HG03521 (cell line): ENCODE results near the gene ATF3.
A peak's percentile ranks its signal among the peaks of the same experiment; 100 is the strongest.
"Not testable (repeated sequence)": the region's sequence is repeated elsewhere in the genome, so short reads cannot be mapped to it uniquely, and the experiment has no call there.

Source experiments
- ATAC-seq: cut with Tn5 transposase; IDR thresholded peaks from one replicate; pipeline ENCODE4 v1.9.1; 2021; ENCODE audit warnings: mild to moderate bottlenecking, moderate library complexity; ENCODE audit not compliant: unreplicated experiment

Gene ATF3

GRCh38 chr1:212625781-212626450, 17.4 kb downstream of the ATF3 start:
- no peak for ATAC-seq

GRCh38 chr1:212628046-212628445, 19.5 kb downstream of the ATF3 start:
- no peak for ATAC-seq

GRCh38 chr1:212628813-212629415, 20.4 kb downstream of the ATF3 start:
- ATAC-seq, result no peak

GRCh38 chr1:212629450-212630157, 21.0 kb downstream of the ATF3 start:
- no peak for ATAC-seq

DNA sequence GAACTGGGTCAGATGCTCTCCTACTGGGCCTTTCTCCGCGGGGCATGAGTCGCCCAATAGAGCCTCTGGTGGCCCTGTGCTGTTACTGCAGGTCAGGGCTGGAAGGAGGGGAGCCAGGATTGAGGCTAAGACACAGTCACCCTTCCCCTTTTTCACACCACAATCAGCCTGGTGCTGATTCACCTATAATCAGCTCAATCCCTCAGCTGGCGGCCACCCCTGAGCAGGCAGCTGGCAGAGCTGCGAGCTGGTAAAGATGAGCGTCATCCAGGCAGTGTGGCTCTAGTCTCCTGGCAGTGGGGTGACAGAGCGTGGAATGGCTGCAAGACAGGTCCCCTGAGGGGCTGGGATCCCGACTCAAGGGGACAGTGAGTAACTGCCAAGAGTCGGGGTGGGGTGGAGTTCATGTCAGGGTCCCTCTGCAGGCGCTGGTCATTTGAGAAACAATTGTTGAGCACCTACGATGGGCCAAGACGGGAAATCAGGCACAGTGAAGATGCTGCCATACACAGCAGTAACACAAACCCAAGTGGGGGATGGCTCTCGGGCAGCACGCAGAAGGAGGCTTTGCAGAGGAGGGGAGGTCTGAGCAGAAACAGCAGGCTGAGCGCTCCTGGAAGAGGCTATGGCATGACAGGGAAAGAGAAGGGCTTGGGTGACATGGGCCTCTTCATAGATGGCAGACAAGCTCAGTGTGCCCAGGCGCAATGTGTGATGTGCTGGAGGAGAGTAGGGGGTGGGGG, 21.8 kb downstream of the ATF3 start:
- ATAC-seq, result peak; percentile 89

GRCh38 chr1:212633161-212633560, 24.6 kb downstream of the ATF3 start:
- no peak for ATAC-seq

GRCh38 chr1:212634252-212634651, 25.7 kb downstream of the ATF3 start:
- no peak for ATAC-seq

DNA sequence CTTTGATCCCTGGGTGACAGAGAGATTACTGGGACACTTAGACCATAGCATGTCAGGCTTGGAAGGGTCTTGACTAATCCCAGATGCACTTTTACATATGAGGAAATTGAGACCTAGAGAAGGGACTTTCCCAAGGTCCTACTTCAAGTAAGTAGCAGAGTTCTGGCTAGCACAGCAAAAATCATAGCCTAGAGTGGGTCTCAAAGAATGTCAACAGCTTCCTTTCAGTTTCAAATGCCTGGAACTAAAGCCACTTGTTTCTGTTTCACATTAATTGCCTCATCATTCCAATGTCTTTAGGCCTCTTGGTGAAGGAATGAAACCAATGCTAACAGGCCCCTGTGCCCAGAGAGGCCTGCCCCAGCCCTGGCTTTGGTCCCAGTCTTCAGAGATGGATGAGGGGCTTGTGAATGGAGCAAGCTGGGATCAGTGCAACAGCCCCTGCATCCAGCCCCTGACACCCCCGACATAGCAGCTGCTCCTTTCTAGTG, 26.6 kb downstream of the ATF3 start:
- ATAC-seq, result no peak

- no peak for ATAC-seq
Observed at GRCh38 chr1:212637902-212638301, 29.3 kb downstream of the ATF3 start.

DNA sequence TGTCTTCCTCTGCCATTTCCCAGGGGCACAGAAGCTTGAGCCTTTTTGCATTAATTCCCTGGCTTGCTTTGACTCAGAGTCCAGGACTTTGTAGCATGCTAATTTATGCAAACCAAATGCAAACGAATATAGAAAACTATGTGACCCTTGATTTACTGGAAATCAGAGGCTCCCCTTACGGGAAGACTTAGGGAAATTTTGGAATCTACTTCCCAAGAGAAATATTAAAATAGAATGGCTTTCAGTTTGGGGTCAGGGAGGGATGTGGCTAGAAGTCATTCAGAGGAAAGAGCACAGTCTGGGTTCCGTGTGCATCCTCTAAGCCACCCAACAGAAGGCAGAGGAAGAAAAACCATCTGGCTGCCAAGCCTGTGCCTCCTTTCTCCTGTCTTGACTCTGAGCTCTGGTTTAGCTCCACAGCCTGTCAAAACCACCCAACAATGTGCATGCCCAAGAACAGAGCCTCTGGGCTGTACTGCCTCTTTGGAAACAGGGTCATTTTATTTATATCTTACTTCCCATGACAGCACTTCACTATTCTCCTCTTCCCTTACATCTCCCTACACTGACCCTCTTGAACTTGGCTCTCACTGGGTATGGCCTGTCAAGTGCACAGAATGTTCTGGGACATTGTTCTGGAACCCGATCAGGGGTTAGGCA, 30.1 kb downstream of the ATF3 start:
- no peak for ATAC-seq

- not testable (repeated sequence) for ATAC-seq
Observed at GRCh38 chr1:212639524-212639923, 31.0 kb downstream of the ATF3 start.

- no peak for ATAC-seq
Observed at GRCh38 chr1:212640223-212640878, 31.8 kb downstream of the ATF3 start.

DNA sequence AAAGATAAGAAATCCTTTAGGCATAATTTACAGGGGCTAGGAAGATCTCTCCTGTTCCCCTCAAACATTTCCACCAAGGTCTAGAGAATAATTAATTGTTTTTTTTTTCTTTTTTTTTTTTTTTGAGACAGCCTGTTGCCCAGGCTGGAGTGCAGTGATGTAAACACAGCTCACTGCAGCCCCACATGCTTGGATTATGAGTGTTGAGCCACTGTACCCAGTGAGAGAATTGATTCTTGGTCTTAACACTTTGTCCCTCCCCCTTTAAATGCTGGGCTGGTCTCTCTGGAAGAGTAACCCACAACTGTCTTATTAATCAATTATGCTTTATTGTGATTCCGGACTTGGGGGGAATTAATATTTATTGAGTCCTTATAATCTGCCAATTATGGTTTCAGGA, 33.4 kb downstream of the ATF3 start:
- no peak for ATAC-seq

DNA sequence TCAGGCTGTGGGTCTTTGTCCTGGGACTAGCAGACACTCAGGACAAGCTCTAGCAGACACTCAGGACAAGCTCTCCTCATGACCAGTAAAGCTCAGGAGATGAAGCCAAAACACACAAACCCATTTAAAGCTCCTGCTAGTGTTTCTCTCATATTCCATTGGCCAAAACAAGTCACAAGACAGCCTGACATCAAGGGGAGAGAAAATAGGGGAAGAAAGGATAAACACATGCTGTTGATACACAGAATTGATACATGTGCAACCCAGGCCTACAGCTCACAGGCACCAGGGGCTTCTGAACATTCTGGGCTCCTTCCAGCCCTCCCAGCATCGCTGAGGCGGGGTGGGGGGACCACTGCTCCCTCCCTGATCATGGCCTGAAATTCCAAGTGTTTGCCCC, 35.3 kb downstream of the ATF3 start:
- ATAC-seq, result no peak

DNA sequence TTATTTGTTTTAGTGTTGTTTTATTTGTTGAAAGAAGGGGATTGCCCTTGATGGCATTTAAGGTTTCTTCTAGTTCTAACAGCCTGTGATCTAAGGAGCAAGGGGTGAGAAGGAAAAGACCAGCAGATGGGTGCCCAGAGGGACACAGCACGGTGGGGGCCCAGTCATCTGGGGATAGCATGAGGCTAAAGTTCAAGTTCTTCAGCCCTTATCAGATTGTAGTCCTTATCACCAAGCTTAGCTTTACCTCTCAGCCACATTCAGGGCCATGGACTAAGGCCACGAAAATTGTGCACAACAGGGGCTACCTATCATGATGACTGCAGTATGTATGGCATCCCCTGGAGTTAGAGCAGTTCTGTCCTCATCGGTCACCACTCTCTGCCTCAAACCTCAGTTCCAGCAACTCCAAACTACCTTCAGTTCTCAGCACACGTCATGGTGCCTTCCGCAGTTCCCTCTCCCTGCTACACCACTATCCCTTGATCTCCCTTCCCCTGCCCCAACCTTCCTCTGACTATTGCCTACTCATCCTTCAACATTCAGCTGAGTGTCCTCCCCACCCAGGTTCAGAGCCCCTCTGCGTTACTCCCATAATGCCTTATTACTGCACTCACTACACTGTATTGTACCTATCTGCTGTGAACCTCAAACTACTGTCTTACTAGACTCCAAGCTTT, 36.4 kb downstream of the ATF3 start:
- no peak for ATAC-seq

DNA sequence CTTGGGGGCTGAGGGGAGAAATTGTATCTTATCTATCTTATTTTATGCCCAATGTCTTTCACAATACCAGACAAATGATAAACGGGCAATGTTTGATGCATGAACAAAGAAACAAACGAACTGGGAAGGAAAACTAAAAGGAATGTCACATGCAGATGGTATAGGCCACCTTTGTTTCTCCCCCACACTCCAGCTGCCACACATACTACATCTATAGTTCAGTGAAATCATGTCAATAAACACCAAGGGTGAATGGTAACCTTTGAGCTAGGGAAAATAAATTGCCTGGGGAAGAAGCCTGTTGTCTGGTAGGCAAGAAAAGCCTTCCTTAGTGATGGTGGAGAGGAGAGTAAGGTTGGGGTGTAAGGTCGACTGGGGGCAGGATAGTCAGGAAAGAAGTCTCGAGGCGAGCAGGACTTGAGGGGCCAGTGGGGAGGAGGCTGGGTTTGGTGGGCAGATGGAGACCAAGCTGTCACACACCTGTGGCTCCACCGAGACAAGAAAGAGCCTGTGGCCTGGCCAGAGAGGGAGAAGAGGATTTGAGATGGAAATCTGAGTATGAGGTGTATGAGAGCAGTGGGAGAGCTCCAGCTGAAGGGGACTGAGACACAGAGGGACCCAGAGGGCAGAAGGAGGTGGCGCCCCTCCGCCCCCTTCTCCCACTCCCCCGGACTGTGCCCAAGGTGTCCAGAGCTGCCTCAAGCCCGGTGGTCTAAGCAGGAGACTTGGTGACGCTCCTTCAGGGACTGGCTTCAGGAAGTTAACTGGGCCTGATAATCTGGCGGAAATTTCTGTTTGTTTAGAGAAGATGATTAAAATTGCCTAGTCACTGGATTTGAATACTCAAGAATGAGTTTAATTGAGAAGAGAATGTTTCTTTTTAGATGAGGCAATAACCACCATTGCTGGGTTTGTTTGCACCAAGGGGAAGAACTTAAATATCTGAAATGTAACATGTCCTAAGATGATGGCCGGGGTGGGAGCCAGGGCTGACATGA, 37.3 kb downstream of the ATF3 start:
- no peak for ATAC-seq

- ATAC-seq, result no peak
Observed at GRCh38 chr1:212646588-212646987, 38.0 kb downstream of the ATF3 start.

GRCh38 chr1:212647004-212647403, 38.4 kb downstream of the ATF3 start:
- ATAC-seq, result no peak

GRCh38 chr1:212648431-212648830, 39.9 kb downstream of the ATF3 start:
- ATAC-seq, result no peak
